Activated B cell treated with CpG ODN at 0.5 μM for 24 hours (primary cell): ENCODE measurements around the gene POLL. TPM values are rescaled to one million over a fixed set of nuclear protein-coding genes. Genes with fewer than 3 reads are reported as not detected.

Source experiments
- ATAC-seq: fragments of 200-7000 bp; cut with Tn5 transposase; one replicate; pipeline ENCODE4 v1.10.0; 2021; ENCODE audit warnings: low read depth, mild to moderate bottlenecking, moderate library complexity
- CTCF ChIA-PET: fragments of 350-600 bp; sonication (Branson Sonifier 250); formaldehyde crosslinking; loops from one replicate; lab custom pipeline; 2021; ENCODE audit warnings: antibody characterized with exemption; lab: Charles Lee
- POLR2A ChIA-PET: fragments of 350-600 bp; sonication (Branson Sonifier 250); formaldehyde crosslinking; loops from one replicate; lab custom pipeline; 2021; ENCODE audit warnings: antibody characterized with exemption; lab: Charles Lee
- DNase-seq: peaks from one replicate; pipeline ENCODE4 v3.0.0; 2022
- H3K27ac Mint-ChIP-seq: one replicate; pipeline ENCODE4 v1.8.0; 2020; ENCODE audit warnings: mixed read lengths
- H3K27me3 Mint-ChIP-seq: one replicate; pipeline ENCODE4 v1.8.0; 2021; ENCODE audit warnings: mixed read lengths
- H3K36me3 Mint-ChIP-seq: one replicate; pipeline ENCODE4 v1.8.0; 2021; ENCODE audit warnings: low read depth, mixed read lengths
- H3K4me1 Mint-ChIP-seq: one replicate; pipeline ENCODE4 v1.8.0; 2021; ENCODE audit warnings: mixed read lengths
- H3K4me3 Mint-ChIP-seq: one replicate; pipeline ENCODE4 v1.8.0; 2020; ENCODE audit warnings: mild to moderate bottlenecking, mixed read lengths
- H3K9me3 Mint-ChIP-seq: one replicate; pipeline ENCODE4 v1.8.0; 2020; ENCODE audit warnings: mixed read lengths
- CTCF ChIP-seq: fragments of 200-600 bp; IDR thresholded peaks from one replicate; pipeline ENCODE4 v1.8.0; 2022; ENCODE audit warnings: antibody characterized with exemption, mild to moderate bottlenecking
- intact Hi-C: fragments of 100-400 bp; cut with micrococcal nuclease; formaldehyde crosslinking; loops from one replicate; pipeline ENCODE4 v1.15.1; 2024
- total RNA-seq: library from RNA; stranded (reverse); gene quantifications from 2 replicates; pipeline ENCODE4 v1.2.3, GENCODE V29; 2022

The POLL gene
- total RNA-seq, 1 donor from 2014 or later = 39.5 TPM

GRCh38 chr10:101550965-101551364, 37.1 kb downstream of the POLL start:
- Mint-ChIP-seq H3K4me1 (no peaks in the 10 kb centered on the region), H3K27me3 (no peaks in the 10 kb centered on the region), H3K4me3 (no peak overlapping the region), H3K9me3 (no peaks in the 10 kb centered on the region), H3K27ac (no peak overlapping the region), H3K36me3 (peaks cover 49% of the 10 kb centered on the region)
- ChIA-PET POLR2A (no interaction called here), CTCF (interaction anchor here (2.6 kb wide), 1 partner anchor 20 kb away, joined by 9 read pairs; no protein-coding TSS in a partner anchor)
- no peak for ATAC-seq
- no peak for TF ChIP-seq CTCF
- DNase-seq = no peak
- intact Hi-C loops = no loop called here

DNA sequence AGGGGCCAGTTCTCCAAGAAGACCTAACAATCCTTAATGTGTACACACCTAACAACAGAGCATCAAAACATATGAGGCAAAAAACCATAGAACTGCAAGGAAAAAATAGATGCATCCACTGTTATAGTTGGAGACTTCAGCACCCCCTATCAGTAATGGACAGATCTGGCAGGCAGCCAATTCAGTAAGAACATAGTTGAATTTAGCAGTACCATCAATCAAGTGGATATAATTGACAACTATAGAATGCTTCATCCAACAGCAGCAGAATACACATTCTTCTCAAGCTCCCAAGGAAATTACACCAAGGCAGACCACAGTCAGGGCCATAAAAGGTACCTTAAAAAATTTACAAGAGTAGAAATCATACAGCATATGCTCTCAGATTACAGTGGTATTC, 42.2 kb downstream of the POLL start:
- H3K9me3 Mint-ChIP-seq = no peaks in the 10 kb centered on the region
- no peaks in the 10 kb centered on the region for H3K27me3 Mint-ChIP-seq
- H3K4me1 Mint-ChIP-seq = no peaks in the 10 kb centered on the region
- no peak overlapping the region for H3K27ac Mint-ChIP-seq
- no peak for TF ChIP-seq CTCF
- no peak overlapping the region for H3K4me3 Mint-ChIP-seq
- ChIA-PET CTCF (interaction anchor here (1.3 kb wide), 1 partner anchor 10 kb away, joined by 3 read pairs; no protein-coding TSS in a partner anchor), POLR2A (no interaction called here)
- H3K36me3 Mint-ChIP-seq = peaks cover 29% of the 10 kb centered on the region
- intact Hi-C loops = no loop called here
- ATAC-seq = no peak
- DNase-seq = no peak

DNA sequence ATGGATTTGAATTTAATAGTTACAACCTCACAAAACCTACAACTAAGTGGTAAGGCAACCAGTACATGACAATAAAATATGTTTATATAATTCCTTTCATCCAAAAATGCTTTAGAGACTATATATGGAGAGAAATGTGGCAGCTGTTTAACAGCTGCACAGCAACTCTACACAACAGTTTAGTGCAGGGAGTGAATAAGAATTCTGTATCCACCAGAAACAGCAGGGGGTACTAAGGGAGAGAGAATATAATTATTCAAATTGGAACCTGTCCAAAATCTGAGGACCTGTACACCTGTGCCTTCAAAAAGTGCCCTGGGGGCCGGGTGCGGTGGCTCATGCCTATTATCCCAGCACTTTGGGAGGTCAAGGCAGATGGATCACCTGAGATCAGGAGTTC, 49.6 kb downstream of the POLL start:
- ChIA-PET CTCF (no interaction called here), POLR2A (no interaction called here)
- TF ChIP-seq CTCF = no peak
- Mint-ChIP-seq H3K9me3 (no peaks in the 10 kb centered on the region), H3K4me3 (no peak overlapping the region), H3K27ac (no peak overlapping the region), H3K4me1 (no peaks in the 10 kb centered on the region), H3K27me3 (no peaks in the 10 kb centered on the region), H3K36me3 (peaks cover 50% of the 10 kb centered on the region)
- intact Hi-C loops = no loop called here
- ATAC-seq = no peak
- no peak for DNase-seq

DNA sequence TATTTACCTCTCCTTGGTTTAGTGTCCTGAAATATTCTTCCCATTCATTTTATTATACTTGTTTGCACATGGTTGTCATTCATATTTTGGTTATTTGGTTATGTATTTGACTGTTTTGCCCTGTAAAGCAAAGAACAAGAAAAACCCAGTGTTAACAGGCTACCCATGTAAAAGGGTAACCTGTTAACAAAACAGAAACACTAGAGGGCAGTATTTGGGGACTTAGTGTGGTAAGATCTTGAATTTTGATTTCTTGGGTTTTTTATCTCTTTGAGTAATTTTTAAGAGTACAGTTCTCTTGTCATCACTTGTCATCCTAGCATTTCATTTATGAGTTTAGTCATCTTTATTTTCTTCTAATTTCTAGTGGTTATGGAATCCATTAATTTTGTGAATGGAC, 51.3 kb downstream of the POLL start:
- Mint-ChIP-seq H3K4me1 (no peaks in the 10 kb centered on the region), H3K9me3 (no peaks in the 10 kb centered on the region), H3K27me3 (no peaks in the 10 kb centered on the region), H3K27ac (no peak overlapping the region), H3K36me3 (peaks cover 61% of the 10 kb centered on the region), H3K4me3 (no peak overlapping the region)
- CTCF ChIA-PET = interaction anchor here (2.8 kb wide), 1 partner anchor 33 kb away, joined by 9 read pairs; no protein-coding TSS in a partner anchor
- no peak for TF ChIP-seq CTCF
- DNase-seq (no peak), ATAC-seq (no peak)
- POLR2A ChIA-PET = no interaction called here
- intact Hi-C loops = loop anchor here (1.0 to 2.0 kb wide), 3 partner anchors 34 to 536 kb away; no protein-coding TSS in a partner anchor

- DNase-seq = no peak
- Mint-ChIP-seq H3K9me3 (no peaks in the 10 kb centered on the region), H3K4me3 (no peak overlapping the region), H3K36me3 (peaks cover 64% of the 10 kb centered on the region), H3K4me1 (no peaks in the 10 kb centered on the region), H3K27me3 (no peaks in the 10 kb centered on the region), H3K27ac (no peak overlapping the region)
- no peak for ATAC-seq
- intact Hi-C loops = loop anchor here (1.0 to 2.0 kb wide), 3 partner anchors 34 to 537 kb away; no protein-coding TSS in a partner anchor
- CTCF ChIA-PET = interaction anchor here (0.9 to 2.8 kb wide), 4 partner anchors 11 to 58 kb away, joined by 3 to 9 read pairs (median 3); no protein-coding TSS in a partner anchor
- TF ChIP-seq CTCF = no peak
- POLR2A ChIA-PET = no interaction called here
These were observed 52.1 kb downstream of the POLL start for GRCh38 chr10:101535949-101536348.
